ENCODE results near the gene ACTN4. TPM values are rescaled to one million over a fixed set of nuclear protein-coding genes. Genes with fewer than 3 reads are reported as not detected.

ACTN4 gene
- total and polyA plus RNA-seq, 2 donors (not counting 3 experiments of a cell fraction or from before 2014, with no cell fraction given): 313 to 748 TPM

DNA sequence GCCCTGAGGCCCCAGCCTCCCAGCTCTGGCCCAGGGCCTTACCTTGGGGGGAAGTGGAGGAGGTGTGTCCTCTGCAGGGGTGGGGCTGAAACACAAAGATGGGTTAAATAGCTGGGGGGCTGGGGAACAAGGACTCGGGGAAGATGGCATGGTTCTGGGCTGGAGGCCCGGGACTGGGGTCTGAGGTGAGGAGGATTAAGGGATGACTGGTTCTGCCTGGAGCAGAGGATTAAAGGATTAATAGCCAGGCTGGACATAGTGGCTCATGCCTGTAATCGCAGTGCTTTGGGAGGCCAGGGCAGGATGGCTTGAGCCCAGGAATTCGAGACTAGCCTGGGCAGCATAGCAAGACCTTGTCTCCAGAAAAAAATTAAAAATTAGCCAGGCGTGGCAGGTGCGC lies 41.3 kb upstream of the ACTN4 start:
- Histone ChIP-seq H3K4me3 (replicated peaks in 1 of 3; ENCODE audit: insufficient read depth in 1 of 3, low read depth in 1 of 3, low read length in 3 of 3) (no peak overlapping the region), H2AFZ (ENCODE audit: low read depth, low read length) (no peak overlapping the region), H3K9me1 (replicated peaks; ENCODE audit: control insufficient read depth, extremely low read depth, insufficient read depth, low read length) (no peaks in the 10 kb centered on the region), H3K27ac (ENCODE audit: insufficient read depth, low read depth, low read length) (no peak overlapping the region), H4K20me1 (replicated peaks; ENCODE audit: control insufficient read depth, extremely low read depth, insufficient read depth, low read length) (no peaks in the 10 kb centered on the region), H3K9me3 (replicated peaks; ENCODE audit: control insufficient read depth, insufficient read depth, low read length) (no peaks in the 10 kb centered on the region), H3K4me2 (ENCODE audit: insufficient read depth, low read length) (no peak overlapping the region), H3K4me1 (ENCODE audit: control insufficient read depth, extremely low read depth, insufficient read depth, low read length) (no peaks in the 10 kb centered on the region), H3K27me3 (ENCODE audit: control insufficient read depth in 2 of 2, insufficient read depth in 2 of 2, low read length in 2 of 2) (no peaks in the 10 kb centered on the region), H3K9ac (replicated peaks; ENCODE audit: extremely low read depth, insufficient read depth, low read length) (no peak overlapping the region), H3K79me2 (ENCODE audit: control insufficient read depth, insufficient read depth, low read length) (no peaks in the 10 kb centered on the region), H3K36me3 (ENCODE audit: control insufficient read depth in 2 of 2, extremely low read depth in 1 of 2, insufficient read depth in 2 of 2, low read length in 2 of 2) (no peaks in the 10 kb centered on the region)
- dilution Hi-C loops (cut with MboI; ENCODE audit: extremely low pct_ligation_motif_present, low sequenced_read_pairs): no loop called here
- no TSS peak for BruUV-seq (replicated peaks)
- FAIRE-seq (no peak), DNase-seq (ENCODE audit: low read depth, low spot score) (no peak)
- POLR2A ChIA-PET: no interaction called here
- CTCF ChIA-PET: no interaction called here
- TF ChIP-seq, protein P1, sequence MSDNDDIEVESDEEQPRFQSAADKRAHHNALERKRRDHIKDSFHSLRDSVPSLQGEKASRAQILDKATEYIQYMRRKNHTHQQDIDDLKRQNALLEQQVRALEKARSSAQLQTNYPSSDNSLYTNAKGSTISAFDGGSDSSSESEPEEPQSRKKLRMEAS (IDR thresholded peaks at IDR 0.05; ENCODE audit: insufficient read depth, insufficient read length): no peak
- no peak for TF ChIP-seq FOS (IDR thresholded peaks at IDR 0.05; ENCODE audit: borderline replicate concordance, insufficient read depth, low read length)
- TF ChIP-seq, protein P2, sequence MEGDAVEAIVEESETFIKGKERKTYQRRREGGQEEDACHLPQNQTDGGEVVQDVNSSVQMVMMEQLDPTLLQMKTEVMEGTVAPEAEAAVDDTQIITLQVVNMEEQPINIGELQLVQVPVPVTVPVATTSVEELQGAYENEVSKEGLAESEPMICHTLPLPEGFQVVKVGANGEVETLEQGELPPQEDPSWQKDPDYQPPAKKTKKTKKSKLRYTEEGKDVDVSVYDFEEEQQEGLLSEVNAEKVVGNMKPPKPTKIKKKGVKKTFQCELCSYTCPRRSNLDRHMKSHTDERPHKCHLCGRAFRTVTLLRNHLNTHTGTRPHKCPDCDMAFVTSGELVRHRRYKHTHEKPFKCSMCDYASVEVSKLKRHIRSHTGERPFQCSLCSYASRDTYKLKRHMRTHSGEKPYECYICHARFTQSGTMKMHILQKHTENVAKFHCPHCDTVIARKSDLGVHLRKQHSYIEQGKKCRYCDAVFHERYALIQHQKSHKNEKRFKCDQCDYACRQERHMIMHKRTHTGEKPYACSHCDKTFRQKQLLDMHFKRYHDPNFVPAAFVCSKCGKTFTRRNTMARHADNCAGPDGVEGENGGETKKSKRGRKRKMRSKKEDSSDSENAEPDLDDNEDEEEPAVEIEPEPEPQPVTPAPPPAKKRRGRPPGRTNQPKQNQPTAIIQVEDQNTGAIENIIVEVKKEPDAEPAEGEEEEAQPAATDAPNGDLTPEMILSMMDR (IDR thresholded peaks at IDR 0.05; ENCODE audit: extremely low read depth in 1 of 2, insufficient read depth in 1 of 2, low read depth in 1 of 2, low read length in 2 of 2): no peak
- TF ChIP-seq JUN (IDR thresholded peaks at IDR 0.05; ENCODE audit: borderline replicate concordance, insufficient read depth, insufficient read length, low read depth): no peak
- no peak for TF ChIP-seq EZH2 (IDR thresholded peaks at IDR 0.05; ENCODE audit: borderline replicate concordance, low read depth, low read length, severe bottlenecking)
- TF ChIP-seq GATA2 (IDR thresholded peaks at IDR 0.05; ENCODE audit: insufficient read depth, insufficient read length, low read depth, low read length): no peak
- TF ChIP-seq POLR2AphosphoS5 (IDR thresholded peaks at IDR 0.05; ENCODE audit: insufficient read depth, low read depth, low read length): no peak
- no peak for TF ChIP-seq POLR2A (IDR thresholded peaks at IDR 0.05; ENCODE audit: low read depth, low read length)
- no peak for TF ChIP-seq MYC (IDR thresholded peaks at IDR 0.05; ENCODE audit: low read depth, low read length)
- intact Hi-C loops (cut with micrococcal nuclease): no loop called here
